ENCODE measurements around the gene HESX1. TPM values are rescaled to one million over a fixed set of nuclear protein-coding genes. Genes with fewer than 3 reads are reported as not detected.
A peak's percentile ranks its signal among the peaks of the same experiment; 100 is the strongest.

The HESX1 gene
- total RNA-seq, 4 donors from 2014 or later = not detected

- H3K4me3 ChIP-seq = no peak overlapping the region
- no peaks in the 10 kb centered on the region for H3K36me3 ChIP-seq
- no peaks in the 10 kb centered on the region for H3K9me3 ChIP-seq
- DNase-seq = no peak
- H3K4me1 ChIP-seq = peaks cover 0 to 9% (median 1%) of the 10 kb centered on the region in 4 donors
- H3K27ac ChIP-seq = peak overlapping the region in 1 of 4 donors; percentile 8
- H3K27me3 ChIP-seq = no peaks in the 10 kb centered on the region
- TF ChIP-seq CTCF (IDR thresholded peaks at IDR 0.05) (no peak), POLR2A (IDR thresholded peaks at IDR 0.05) (no peak)
Observed at GRCh38 chr3:57158813-57159738, 40.7 kb downstream of the HESX1 start.

GRCh38 chr3:57158325-57158724 lies 41.5 kb downstream of the HESX1 start:
- no peak overlapping the region for H3K4me3 ChIP-seq
- no peaks in the 10 kb centered on the region for H3K27me3 ChIP-seq
- TF ChIP-seq CTCF (IDR thresholded peaks at IDR 0.05) (no peak), POLR2A (IDR thresholded peaks at IDR 0.05) (no peak)
- no peak overlapping the region for H3K27ac ChIP-seq
- H3K36me3 ChIP-seq = no peaks in the 10 kb centered on the region
- DNase-seq = no peak
- no peaks in the 10 kb centered on the region for H3K9me3 ChIP-seq
- peaks cover 0 to 7% (median 0%) of the 10 kb centered on the region in 4 donors for H3K4me1 ChIP-seq

GRCh38 chr3:57157545-57157944 lies 42.2 kb downstream of the HESX1 start:
- Histone ChIP-seq H3K27ac (no peak overlapping the region), H3K27me3 (no peaks in the 10 kb centered on the region), H3K4me1 (peaks cover 0 to 7% (median 0%) of the 10 kb centered on the region in 4 donors), H3K36me3 (no peaks in the 10 kb centered on the region), H3K4me3 (no peak overlapping the region), H3K9me3 (no peaks in the 10 kb centered on the region)
- DNase-seq = no peak
- no peak for TF ChIP-seq POLR2A (IDR thresholded peaks at IDR 0.05)
- TF ChIP-seq CTCF (IDR thresholded peaks at IDR 0.05) = no peak

DNA sequence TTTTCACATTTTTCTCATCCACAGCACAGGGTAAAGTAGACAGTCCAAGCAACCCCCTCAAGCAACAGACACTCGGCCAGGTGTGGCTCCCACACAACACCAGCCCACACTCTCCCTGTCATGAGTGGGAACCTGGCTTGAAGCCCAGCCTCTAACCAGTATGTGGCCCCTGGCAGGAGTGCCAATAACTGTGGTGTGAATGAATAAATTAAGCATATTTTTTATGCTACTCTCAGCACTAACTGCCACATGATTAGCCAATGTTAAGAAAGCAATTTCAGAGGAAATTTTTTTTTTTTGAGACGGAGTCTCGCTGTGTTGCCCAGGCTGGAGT lies 44.5 kb downstream of the HESX1 start:
- Histone ChIP-seq H3K4me3 (no peak overlapping the region), H3K27ac (no peak overlapping the region), H3K4me1 (peaks cover 0 to 7% (median 0%) of the 10 kb centered on the region in 4 donors), H3K27me3 (no peaks in the 10 kb centered on the region), H3K36me3 (no peaks in the 10 kb centered on the region), H3K9me3 (no peaks in the 10 kb centered on the region)
- DNase-seq = no peak
- TF ChIP-seq CTCF (IDR thresholded peaks at IDR 0.05) (no peak), POLR2A (IDR thresholded peaks at IDR 0.05) (no peak)

DNA sequence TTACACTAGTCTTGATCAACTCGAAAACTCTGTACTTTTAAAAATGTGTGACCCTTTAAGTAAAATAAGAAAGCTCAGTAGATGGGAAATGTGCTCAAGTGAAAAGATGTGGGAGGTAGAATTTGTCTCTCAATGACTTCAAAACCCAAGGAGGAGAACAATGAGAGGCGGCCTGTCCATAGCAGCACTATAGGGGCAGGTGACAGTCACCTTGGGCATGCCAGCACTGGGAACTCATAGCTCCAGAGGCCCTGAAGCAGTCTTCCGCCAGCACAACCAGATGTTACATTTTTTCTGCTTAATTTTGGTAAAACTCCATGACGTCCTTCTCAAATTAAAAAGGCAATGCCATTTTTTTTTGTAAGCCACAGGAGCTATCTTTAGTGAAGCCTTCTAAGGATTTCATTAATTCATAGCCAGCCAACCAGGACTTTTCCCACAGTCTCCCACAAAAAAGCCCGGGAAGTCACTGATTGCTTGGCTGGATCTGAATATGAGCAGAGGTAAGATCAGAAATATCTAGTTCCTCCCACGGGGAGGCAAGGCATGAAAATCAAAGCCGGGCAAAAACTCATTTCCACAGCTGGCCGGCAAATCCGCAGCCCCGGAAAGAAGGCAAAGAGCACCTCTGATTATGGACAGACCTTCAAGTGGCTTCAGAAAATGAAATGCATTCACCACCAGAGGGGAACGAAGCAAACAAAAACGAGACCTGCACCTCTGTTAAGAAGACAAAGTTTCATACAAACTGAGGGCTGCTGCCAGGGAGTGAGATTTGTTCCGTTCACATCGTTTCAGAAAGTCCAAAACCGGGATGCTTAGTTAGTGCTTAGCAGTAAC lies 45.1 kb downstream of the HESX1 start:
- Histone ChIP-seq H3K36me3 (no peaks in the 10 kb centered on the region), H3K4me3 (no peak overlapping the region), H3K9me3 (no peaks in the 10 kb centered on the region), H3K4me1 (peaks cover 0 to 7% (median 0%) of the 10 kb centered on the region in 4 donors), H3K27ac (no peak overlapping the region), H3K27me3 (no peaks in the 10 kb centered on the region)
- DNase-seq = no peak
- TF ChIP-seq CTCF (IDR thresholded peaks at IDR 0.05) = no peak
- no peak for TF ChIP-seq POLR2A (IDR thresholded peaks at IDR 0.05)

All from Peyer's patch (tissue), 4 donors.